Erythroblast (primary cell): ENCODE results near the gene SMIM38.
"Not testable (repeated sequence)": the region's sequence is repeated elsewhere in the genome, so short reads cannot be mapped to it uniquely, and the experiment has no call there.

Experiments
- GATA1 ChIP-seq: IDR thresholded peaks from 2 replicates; pipeline ENCODE4 v1.6.1; 2011; ENCODE audit warnings: low read depth, mild to moderate bottlenecking, control low read depth, low read length, moderate library complexity
- POLR2A ChIP-seq: IDR thresholded peaks from 2 replicates; pipeline ENCODE4 v1.6.1; 2011; ENCODE audit warnings: mild to moderate bottlenecking, low read length

GRCh38 chr11:69149338-69150045, 6.2 kb upstream of the SMIM38 start:
- not testable (repeated sequence) for TF ChIP-seq POLR2A, GATA1
